HUES6 (cell line): ENCODE results near the gene SCRT2.

Experiments
- H3K27ac ChIP-seq: 2 replicates; pipeline ENCODE4 v1.7.0; 2013; ENCODE audit warnings: low read depth, mild to moderate bottlenecking, low read length, inconsistent platforms
- H3K27me3 ChIP-seq: 2 replicates; pipeline ENCODE4 v1.6.1; 2013; ENCODE audit warnings: low read length; ENCODE audit not compliant: control insufficient read depth, insufficient read depth
- H3K36me3 ChIP-seq: 2 replicates; pipeline ENCODE4 v1.6.1; 2013; ENCODE audit warnings: low read length; ENCODE audit not compliant: control insufficient read depth, insufficient read depth
- H3K4me1 ChIP-seq: 2 replicates; pipeline ENCODE4 v1.6.1; 2013; ENCODE audit warnings: low read length; ENCODE audit not compliant: control insufficient read depth, insufficient read depth
- H3K4me3 ChIP-seq: 2 replicates; pipeline ENCODE4 v1.5.1; 2013; ENCODE audit warnings: low read depth, low read length
- H3K9ac ChIP-seq: one replicate; pipeline ENCODE4 v1.6.1; 2013; ENCODE audit warnings: mild to moderate bottlenecking, low read length
- H3K9me3 ChIP-seq: 2 replicates; pipeline ENCODE4 v1.6.1; 2013; ENCODE audit warnings: low read depth, low read length; ENCODE audit not compliant: control insufficient read depth, insufficient read depth

SCRT2 gene

GRCh38 chr20:641516-641875 lies 34.1 kb downstream of the SCRT2 start:
- H3K27me3 ChIP-seq: no peaks in the 10 kb centered on the region
- peaks cover 7% of the 10 kb centered on the region; the same call in 1 of the 2 replicates for H3K4me1 ChIP-seq
- H3K4me3 ChIP-seq: no peak overlapping the region
- H3K9ac ChIP-seq: no peak overlapping the region
- no peaks in the 10 kb centered on the region for H3K9me3 ChIP-seq
- H3K36me3 ChIP-seq: no peaks in the 10 kb centered on the region
- H3K27ac ChIP-seq: no peak overlapping the region

GRCh38 chr20:640674-641515 lies 34.7 kb downstream of the SCRT2 start:
- Histone ChIP-seq H3K27me3 (no peaks in the 10 kb centered on the region), H3K9me3 (no peaks in the 10 kb centered on the region), H3K36me3 (no peaks in the 10 kb centered on the region), H3K4me3 (no peak overlapping the region), H3K27ac (no peak overlapping the region), H3K9ac (no peak overlapping the region), H3K4me1 (peaks cover 3% of the 10 kb centered on the region; the same call in 1 of the 2 replicates)

- Histone ChIP-seq H3K27ac (no peak overlapping the region), H3K36me3 (no peaks in the 10 kb centered on the region), H3K27me3 (no peaks in the 10 kb centered on the region), H3K9me3 (no peaks in the 10 kb centered on the region), H3K9ac (no peak overlapping the region), H3K4me1 (peaks cover 9% of the 10 kb centered on the region; the same call in 1 of the 2 replicates), H3K4me3 (no peak overlapping the region)
Observed at GRCh38 chr20:638579-638978, 37.0 kb downstream of the SCRT2 start.

- no peaks in the 10 kb centered on the region for H3K9me3 ChIP-seq
- no peaks in the 10 kb centered on the region for H3K27me3 ChIP-seq
- no peak overlapping the region for H3K9ac ChIP-seq
- H3K4me1 ChIP-seq: peaks cover 9% of the 10 kb centered on the region; the same call in 1 of the 2 replicates
- H3K4me3 ChIP-seq: no peak overlapping the region
- no peak overlapping the region for H3K27ac ChIP-seq
- H3K36me3 ChIP-seq: no peaks in the 10 kb centered on the region
Observed at GRCh38 chr20:637559-637958, 38.0 kb downstream of the SCRT2 start.

GRCh38 chr20:635893-636338 lies 39.7 kb downstream of the SCRT2 start:
- peaks cover 9% of the 10 kb centered on the region; the same call in 1 of the 2 replicates for H3K4me1 ChIP-seq
- no peak overlapping the region for H3K27ac ChIP-seq
- H3K9ac ChIP-seq: no peak overlapping the region
- no peaks in the 10 kb centered on the region for H3K36me3 ChIP-seq
- H3K27me3 ChIP-seq: no peaks in the 10 kb centered on the region
- no peak overlapping the region for H3K4me3 ChIP-seq
- no peaks in the 10 kb centered on the region for H3K9me3 ChIP-seq

GRCh38 chr20:635028-635892 lies 40.3 kb downstream of the SCRT2 start:
- Histone ChIP-seq H3K27me3 (no peaks in the 10 kb centered on the region), H3K9ac (no peak overlapping the region), H3K4me3 (no peak overlapping the region), H3K36me3 (no peaks in the 10 kb centered on the region), H3K27ac (no peak overlapping the region), H3K9me3 (no peaks in the 10 kb centered on the region), H3K4me1 (peaks cover 9% of the 10 kb centered on the region; the same call in 1 of the 2 replicates)

GRCh38 chr20:634148-634925 lies 41.3 kb downstream of the SCRT2 start:
- H3K27ac ChIP-seq: no peak overlapping the region
- no peak overlapping the region for H3K4me3 ChIP-seq
- H3K36me3 ChIP-seq: no peaks in the 10 kb centered on the region
- H3K9me3 ChIP-seq: no peaks in the 10 kb centered on the region
- no peak overlapping the region for H3K9ac ChIP-seq
- H3K4me1 ChIP-seq: peaks cover 9% of the 10 kb centered on the region; the same call in 1 of the 2 replicates
- no peaks in the 10 kb centered on the region for H3K27me3 ChIP-seq

- Histone ChIP-seq H3K27me3 (0 out of 2 replicates have a peak, but pooled peaks cover 4% of the 10 kb centered on the region), H3K27ac (no peak overlapping the region), H3K9me3 (no peaks in the 10 kb centered on the region), H3K9ac (no peak overlapping the region), H3K4me3 (no peak overlapping the region), H3K4me1 (peaks cover 9% of the 10 kb centered on the region; the same call in 1 of the 2 replicates), H3K36me3 (no peaks in the 10 kb centered on the region)
Observed at GRCh38 chr20:631101-631500, 44.5 kb downstream of the SCRT2 start.

- no peaks in the 10 kb centered on the region for H3K9me3 ChIP-seq
- H3K27ac ChIP-seq: no peak overlapping the region
- H3K27me3 ChIP-seq: 0 out of 2 replicates have a peak, but pooled peaks cover 4% of the 10 kb centered on the region
- no peak overlapping the region for H3K4me3 ChIP-seq
- no peaks in the 10 kb centered on the region for H3K36me3 ChIP-seq
- H3K9ac ChIP-seq: no peak overlapping the region
- peaks cover 9% of the 10 kb centered on the region for H3K4me1 ChIP-seq
Observed at GRCh38 chr20:626579-626978, 49.0 kb downstream of the SCRT2 start.

GRCh38 chr20:625360-625932 lies 50.2 kb downstream of the SCRT2 start:
- Histone ChIP-seq H3K4me3 (no peak overlapping the region), H3K9me3 (no peaks in the 10 kb centered on the region), H3K27me3 (0 out of 2 replicates have a peak, but pooled peaks cover 4% of the 10 kb centered on the region), H3K4me1 (peaks cover 17% of the 10 kb centered on the region), H3K9ac (no peak overlapping the region), H3K27ac (no peak overlapping the region), H3K36me3 (no peaks in the 10 kb centered on the region)
